Measurements from ENCODE around the gene SLC25A11.

- no peak for TF ChIP-seq POLR2AphosphoS5 (IDR thresholded peaks at IDR 0.05; ENCODE audit: low read depth, low read length)
- no peak for TF ChIP-seq TAF1 (IDR thresholded peaks at IDR 0.05; ENCODE audit: borderline replicate concordance, insufficient read depth, low read length)
- no peak for TF ChIP-seq SIN3A (IDR thresholded peaks at IDR 0.05; ENCODE audit: borderline replicate concordance, insufficient read depth, low read length)
- TF ChIP-seq, protein P1, sequence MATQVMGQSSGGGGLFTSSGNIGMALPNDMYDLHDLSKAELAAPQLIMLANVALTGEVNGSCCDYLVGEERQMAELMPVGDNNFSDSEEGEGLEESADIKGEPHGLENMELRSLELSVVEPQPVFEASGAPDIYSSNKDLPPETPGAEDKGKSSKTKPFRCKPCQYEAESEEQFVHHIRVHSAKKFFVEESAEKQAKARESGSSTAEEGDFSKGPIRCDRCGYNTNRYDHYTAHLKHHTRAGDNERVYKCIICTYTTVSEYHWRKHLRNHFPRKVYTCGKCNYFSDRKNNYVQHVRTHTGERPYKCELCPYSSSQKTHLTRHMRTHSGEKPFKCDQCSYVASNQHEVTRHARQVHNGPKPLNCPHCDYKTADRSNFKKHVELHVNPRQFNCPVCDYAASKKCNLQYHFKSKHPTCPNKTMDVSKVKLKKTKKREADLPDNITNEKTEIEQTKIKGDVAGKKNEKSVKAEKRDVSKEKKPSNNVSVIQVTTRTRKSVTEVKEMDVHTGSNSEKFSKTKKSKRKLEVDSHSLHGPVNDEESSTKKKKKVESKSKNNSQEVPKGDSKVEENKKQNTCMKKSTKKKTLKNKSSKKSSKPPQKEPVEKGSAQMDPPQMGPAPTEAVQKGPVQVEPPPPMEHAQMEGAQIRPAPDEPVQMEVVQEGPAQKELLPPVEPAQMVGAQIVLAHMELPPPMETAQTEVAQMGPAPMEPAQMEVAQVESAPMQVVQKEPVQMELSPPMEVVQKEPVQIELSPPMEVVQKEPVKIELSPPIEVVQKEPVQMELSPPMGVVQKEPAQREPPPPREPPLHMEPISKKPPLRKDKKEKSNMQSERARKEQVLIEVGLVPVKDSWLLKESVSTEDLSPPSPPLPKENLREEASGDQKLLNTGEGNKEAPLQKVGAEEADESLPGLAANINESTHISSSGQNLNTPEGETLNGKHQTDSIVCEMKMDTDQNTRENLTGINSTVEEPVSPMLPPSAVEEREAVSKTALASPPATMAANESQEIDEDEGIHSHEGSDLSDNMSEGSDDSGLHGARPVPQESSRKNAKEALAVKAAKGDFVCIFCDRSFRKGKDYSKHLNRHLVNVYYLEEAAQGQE (IDR thresholded peaks at IDR 0.05; ENCODE audit: insufficient read depth in 1 of 2, low read depth in 2 of 2, low read length in 2 of 2) = no peak
- no peak for TF ChIP-seq FOXP2 (optimal IDR thresholded peaks at IDR 0.05; ENCODE audit: borderline replicate concordance, extremely low read depth, extremely low read length, insufficient read depth)
These were observed 20.3 kb downstream of the SLC25A11 start for GRCh38 chr17:4919511-4920047.
